ENCODE measurements around the gene TFAP2A. TPM values are rescaled to one million over a fixed set of nuclear protein-coding genes. Genes with fewer than 3 reads are reported as not detected.

The TFAP2A gene
- total RNA-seq, 4 donors from 2014 or later = 0.40 to 0.78 TPM; not detected in 2

- TF ChIP-seq CTCF (IDR thresholded peaks at IDR 0.05) (no peak), POLR2A (IDR thresholded peaks at IDR 0.05) (no peak)
- peaks cover 18 to 33% of the 10 kb centered on the region in 2 donors for H3K4me1 ChIP-seq
- peaks cover 73% of the 10 kb centered on the region for H3K27me3 ChIP-seq
- 7 to 9% methylated on average over 20 to 21 of the region's 21 CpGs for WGBS, 2 donors
- H3K27ac ChIP-seq = no peak overlapping the region
- no peak overlapping the region for H3K4me3 ChIP-seq (replicated peaks in 1 of 3)
- no peaks in the 10 kb centered on the region for H3K36me3 ChIP-seq
- intact Hi-C loops (cut with DNase I) = loop anchor here (10.0 kb wide), 1 partner anchor 386 kb away; no protein-coding TSS in a partner anchor
- H3K9me3 ChIP-seq = no peaks in the 10 kb centered on the region
- no peak for DNase-seq
These were observed 5.8 kb upstream of the TFAP2A start for GRCh38 chr6:10420546-10421157.

- intact Hi-C loops (cut with DNase I) = loop anchor here (10.0 kb wide), 1 partner anchor 385 kb away; no protein-coding TSS in a partner anchor
- no peak overlapping the region for H3K4me3 ChIP-seq (replicated peaks in 1 of 3)
- no peak for TF ChIP-seq POLR2A (IDR thresholded peaks at IDR 0.05)
- no peak for TF ChIP-seq CTCF (IDR thresholded peaks at IDR 0.05)
- peaks cover 77% of the 10 kb centered on the region for H3K27me3 ChIP-seq
- WGBS, 2 donors = 7% methylated on average over 19 to 22 of the region's 31 CpGs
- no peaks in the 10 kb centered on the region for H3K9me3 ChIP-seq
- peaks cover 12 to 34% of the 10 kb centered on the region in 2 donors for H3K4me1 ChIP-seq
- no peaks in the 10 kb centered on the region for H3K36me3 ChIP-seq
- H3K27ac ChIP-seq = no peak overlapping the region
- DNase-seq = no peak
These were observed 5.1 kb upstream of the TFAP2A start for GRCh38 chr6:10419749-10420545.

- no peaks in the 10 kb centered on the region for H3K9me3 ChIP-seq
- TF ChIP-seq CTCF (IDR thresholded peaks at IDR 0.05) = no peak
- no peak for TF ChIP-seq POLR2A (IDR thresholded peaks at IDR 0.05)
- peaks cover 20 to 42% of the 10 kb centered on the region in 2 donors for H3K4me1 ChIP-seq
- intact Hi-C loops (cut with DNase I) = no loop called here
- H3K36me3 ChIP-seq = no peaks in the 10 kb centered on the region
- 5 to 14% methylated on average over 17 to 31 of the region's 56 CpGs for WGBS, 2 donors
- H3K27me3 ChIP-seq = peaks cover 85% of the 10 kb centered on the region
- no peak overlapping the region for H3K27ac ChIP-seq
- no peak for DNase-seq
- no peak overlapping the region for H3K4me3 ChIP-seq (replicated peaks in 1 of 3)
These were observed 4.2 kb upstream of the TFAP2A start for GRCh38 chr6:10418862-10419748.

GRCh38 chr6:10418361-10418861 lies 3.5 kb upstream of the TFAP2A start:
- no peak for DNase-seq
- Histone ChIP-seq H3K9me3 (no peaks in the 10 kb centered on the region), H3K4me3 (replicated peaks in 1 of 3) (no peak overlapping the region), H3K36me3 (no peaks in the 10 kb centered on the region), H3K4me1 (peaks cover 23 to 49% of the 10 kb centered on the region in 2 donors), H3K27ac (no peak overlapping the region), H3K27me3 (peaks cover 92% of the 10 kb centered on the region)
- TF ChIP-seq POLR2A (IDR thresholded peaks at IDR 0.05) (no peak), CTCF (IDR thresholded peaks at IDR 0.05) (no peak)
- intact Hi-C loops (cut with DNase I) = no loop called here
- WGBS, 2 donors = 58 to 59% methylated on average over 18 of the region's 18 CpGs

Measured in thyroid gland (tissue), 4 donors.